Measurements from ENCODE around the gene TPST1. TPM values are rescaled to one million over a fixed set of nuclear protein-coding genes. Genes with fewer than 3 reads are reported as not detected.

Gene TPST1
- total RNA-seq, 1 experiment from 2014 or later: 15.9 TPM

DNA sequence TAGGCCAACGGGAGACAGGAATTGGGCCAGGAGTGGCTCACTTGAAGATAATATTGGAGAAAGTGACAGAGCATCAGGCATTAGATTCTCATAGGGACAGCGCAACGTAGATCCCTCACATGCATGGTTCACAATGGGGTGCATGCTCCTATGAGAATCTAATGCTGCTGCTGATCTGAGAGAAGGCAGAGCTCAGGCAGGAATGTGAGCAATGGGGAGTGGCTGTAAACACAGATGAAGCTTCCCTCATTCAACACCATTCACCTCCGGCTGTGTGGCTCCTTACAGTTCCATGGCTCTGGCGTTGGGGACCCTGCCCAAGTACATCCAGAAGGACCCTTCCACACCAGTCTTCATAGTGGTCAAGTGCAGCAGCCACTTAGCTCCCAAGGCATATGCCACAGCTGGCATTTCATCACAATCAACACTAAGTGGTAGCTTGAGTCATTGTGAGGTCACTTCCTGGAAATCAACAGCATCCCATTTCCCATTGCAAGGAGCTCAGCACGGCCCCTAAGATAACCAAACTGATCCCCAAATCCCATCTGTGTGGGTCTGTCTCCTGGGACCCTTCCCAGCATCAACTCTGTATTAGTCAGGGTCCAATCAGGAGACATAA, 174.5 kb downstream of the TPST1 start:
- peak overlapping the region in 1 of 3 experiments; percentile 17; a peak in 3 of 7 replicates for H3K27ac Mint-ChIP-seq
- H3K79me1 ChIP-seq (ENCODE audit: insufficient read depth, low read depth, low read length, poor library complexity, severe bottlenecking): no peaks in the 10 kb centered on the region

More for the DNA sequence above, 174.5 kb downstream of the TPST1 start:
- H3K4me1 ChIP-seq (ENCODE audit: insufficient read depth, low read length): no peaks in the 10 kb centered on the region
- H3K27me3 ChIP-seq (ENCODE audit: insufficient read depth, low read length): no peaks in the 10 kb centered on the region
- H3K4ac ChIP-seq (ENCODE audit: low read depth, low read length): no peak overlapping the region
- H3K23me2 ChIP-seq (ENCODE audit: insufficient read length, low read depth, low read length, poor library complexity, severe bottlenecking): no peaks in the 10 kb centered on the region
- no peaks in the 10 kb centered on the region for H4K20me1 ChIP-seq (ENCODE audit: control insufficient read depth, insufficient read depth, insufficient read length)
- no peak overlapping the region for H4K91ac ChIP-seq (ENCODE audit: insufficient read length, low read depth, low read length)
- H2AFZ ChIP-seq (ENCODE audit: low read length): no peak overlapping the region
- no peak for DNase-seq
- no peak overlapping the region for H3K4me2 ChIP-seq (ENCODE audit: insufficient read depth, insufficient read length, low read length)
- TF ChIP-seq, protein P1, sequence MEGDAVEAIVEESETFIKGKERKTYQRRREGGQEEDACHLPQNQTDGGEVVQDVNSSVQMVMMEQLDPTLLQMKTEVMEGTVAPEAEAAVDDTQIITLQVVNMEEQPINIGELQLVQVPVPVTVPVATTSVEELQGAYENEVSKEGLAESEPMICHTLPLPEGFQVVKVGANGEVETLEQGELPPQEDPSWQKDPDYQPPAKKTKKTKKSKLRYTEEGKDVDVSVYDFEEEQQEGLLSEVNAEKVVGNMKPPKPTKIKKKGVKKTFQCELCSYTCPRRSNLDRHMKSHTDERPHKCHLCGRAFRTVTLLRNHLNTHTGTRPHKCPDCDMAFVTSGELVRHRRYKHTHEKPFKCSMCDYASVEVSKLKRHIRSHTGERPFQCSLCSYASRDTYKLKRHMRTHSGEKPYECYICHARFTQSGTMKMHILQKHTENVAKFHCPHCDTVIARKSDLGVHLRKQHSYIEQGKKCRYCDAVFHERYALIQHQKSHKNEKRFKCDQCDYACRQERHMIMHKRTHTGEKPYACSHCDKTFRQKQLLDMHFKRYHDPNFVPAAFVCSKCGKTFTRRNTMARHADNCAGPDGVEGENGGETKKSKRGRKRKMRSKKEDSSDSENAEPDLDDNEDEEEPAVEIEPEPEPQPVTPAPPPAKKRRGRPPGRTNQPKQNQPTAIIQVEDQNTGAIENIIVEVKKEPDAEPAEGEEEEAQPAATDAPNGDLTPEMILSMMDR (conservative IDR thresholded peaks at IDR 0.05): no peak
- H4K8ac ChIP-seq (replicated peaks; ENCODE audit: insufficient read length, low read depth, low read length): no peak overlapping the region
- H3K14ac ChIP-seq (ENCODE audit: insufficient read depth, low read length): no peak overlapping the region
- no peak overlapping the region for H3K27ac ChIP-seq (ENCODE audit: insufficient read length, low read depth, low read length)
- no peak overlapping the region for H3K18ac ChIP-seq (ENCODE audit: insufficient read length, low read depth, low read length)
- H3K4me3 Mint-ChIP-seq: no peak overlapping the region
- H2BK12ac ChIP-seq (ENCODE audit: insufficient read length, low read depth, low read length): no peak overlapping the region
- H3T11ph ChIP-seq (ENCODE audit: low read length): no peak overlapping the region
- H2BK120ac ChIP-seq (ENCODE audit: low read depth, low read length, poor library complexity, severe bottlenecking): no peak overlapping the region
- H2BK5ac ChIP-seq (ENCODE audit: insufficient read length, low read length): no peak overlapping the region
- no peak overlapping the region for H3K9ac ChIP-seq (ENCODE audit: extremely low read depth, insufficient read length, low read length)
- no peak overlapping the region for H4K5ac ChIP-seq (ENCODE audit: insufficient read length, low read depth, low read length)
- H3K23ac ChIP-seq (ENCODE audit: insufficient read length, low read depth, low read length): no peak overlapping the region
- H3K79me2 ChIP-seq (ENCODE audit: insufficient read depth, low read length): no peaks in the 10 kb centered on the region
- H3K27me3 Mint-ChIP-seq (ENCODE audit: low read depth): no peaks in the 10 kb centered on the region
- H3K9me3 ChIP-seq (ENCODE audit: control insufficient read depth, low read depth, low read length): no peaks in the 10 kb centered on the region
- H3K4me1 Mint-ChIP-seq: no peaks in the 10 kb centered on the region
- H2BK15ac ChIP-seq (ENCODE audit: low read depth, low read length): no peak overlapping the region
- no CpG with 5 or more reads among the region's 6 CpGs for WGBS (ENCODE audit: extremely low coverage, insufficient read length, low lambda C conversion rate)
- no peak overlapping the region for H2BK20ac ChIP-seq (ENCODE audit: low read depth, low read length, poor library complexity, severe bottlenecking)
- no peak overlapping the region for H3K56ac ChIP-seq (ENCODE audit: insufficient read length, low read depth, low read length)
- H3K36me3 Mint-ChIP-seq (ENCODE audit: insufficient read depth in 1 of 3, low read depth in 3 of 3): peaks cover 18 to 26% (median 22%) of the 10 kb centered on the region in 3 experiments
- H3K9me3 Mint-ChIP-seq: peaks cover 2 to 5% of the 10 kb centered on the region in 2 experiments; a peak in 4 of 5 replicates
- H2AK5ac ChIP-seq (ENCODE audit: insufficient read length, low read length): no peak overlapping the region
